Activated CD4-positive, alpha-beta T cell treated with anti-CD3 and anti-CD28 coated beads for 4 hours (primary cell): ENCODE results near the gene RETREG1.
"Not testable (repeated sequence)": the region's sequence is repeated elsewhere in the genome, so short reads cannot be mapped to it uniquely, and the experiment has no call there.

Experiments used
- DNase-seq, 2 donors: peaks; one replicate each; pipeline ENCODE4 v3.0.0-alpha.2; 2020

Gene RETREG1

GRCh38 chr5:16482891-16483290 is 133.9 kb downstream of the RETREG1 start:
- no peak for DNase-seq

GRCh38 chr5:16480821-16481538 is 135.8 kb downstream of the RETREG1 start:
- no peak for DNase-seq

GRCh38 chr5:16480144-16480543 is 136.7 kb downstream of the RETREG1 start:
- no peak for DNase-seq

- DNase-seq: no peak
Observed at GRCh38 chr5:16477541-16477940, 139.3 kb downstream of the RETREG1 start.

GRCh38 chr5:16476417-16476816 is 140.4 kb downstream of the RETREG1 start:
- not testable (repeated sequence) for DNase-seq

GRCh38 chr5:16471387-16471786 is 145.4 kb downstream of the RETREG1 start:
- DNase-seq: no peak

- DNase-seq: no peak
Observed at GRCh38 chr5:16467363-16468219, 149.2 kb downstream of the RETREG1 start.

- DNase-seq: peak; percentile 83 to 85
Observed at GRCh38 chr5:16465544-16466432, 151.0 kb downstream of the RETREG1 start, which contains the start of gene ZNF622. Gene ZNF622 (minus strand): TSS chr5:16465800. CDS start chr5:16465665, 135 bp downstream.

GRCh38 chr5:16464664-16465543 is 151.9 kb downstream of the RETREG1 start:
- peak in 1 of 2 donors; percentile 27 for DNase-seq

- no peak for DNase-seq
Observed at GRCh38 chr5:16464231-16464630, 152.6 kb downstream of the RETREG1 start.

- no peak for DNase-seq
Observed at GRCh38 chr5:16461782-16462181, 155.0 kb downstream of the RETREG1 start.

- no peak for DNase-seq
Observed at GRCh38 chr5:16461026-16461425, 155.8 kb downstream of the RETREG1 start.

- DNase-seq: no peak
Observed at GRCh38 chr5:16459451-16459850, 157.3 kb downstream of the RETREG1 start.

GRCh38 chr5:16457853-16458252 is 158.9 kb downstream of the RETREG1 start:
- DNase-seq: peak in 1 of 2 donors; percentile 30

- DNase-seq: no peak
Observed at GRCh38 chr5:16457451-16457850, 159.3 kb downstream of the RETREG1 start.

- DNase-seq: peak; percentile 32 to 35
Observed at GRCh38 chr5:16456103-16456832, 160.5 kb downstream of the RETREG1 start.

GRCh38 chr5:16455668-16456067 is 161.1 kb downstream of the RETREG1 start:
- no peak for DNase-seq

- no peak for DNase-seq
Observed at GRCh38 chr5:16454686-16455085, 162.1 kb downstream of the RETREG1 start.

GRCh38 chr5:16453609-16454008 is 163.2 kb downstream of the RETREG1 start:
- DNase-seq: no peak

- DNase-seq: no peak
Observed at GRCh38 chr5:16450163-16450562, 166.6 kb downstream of the RETREG1 start.

GRCh38 chr5:16446993-16447392 is 169.8 kb downstream of the RETREG1 start:
- no peak for DNase-seq
